ENCODE results near the gene PLEKHM3. TPM values are rescaled to one million over a fixed set of nuclear protein-coding genes. Genes with fewer than 3 reads are reported as not detected.

The PLEKHM3 gene
- total RNA-seq, 4 donors from 2014 or later = 14.9 to 28.3 (median 21.0) TPM

Other genes with a start within 250 kb of the PLEKHM3 start
- gene CRYGD, start 99.0 kb upstream of the PLEKHM3 start, total RNA-seq = not detected
- gene CRYGC, start 104.3 kb upstream of the PLEKHM3 start, total RNA-seq = not detected
- gene CRYGB, start 120.6 kb upstream of the PLEKHM3 start, total RNA-seq = not detected
- not detected for gene CRYGA, start 138.1 kb upstream of the PLEKHM3 start, total RNA-seq
- not detected for gene C2orf80, start 164.5 kb upstream of the PLEKHM3 start, total RNA-seq
- gene IDH1, start 229.5 kb upstream of the PLEKHM3 start, total RNA-seq = 10 to 100 TPM; 38.4 to 58.3 (median 43.9) TPM
- gene PIKFYVE, start 240.7 kb upstream of the PLEKHM3 start, total RNA-seq = 10 to 100 TPM; 25.0 to 55.9 (median 26.7) TPM